Keratinocyte (primary cell): ENCODE results near the gene ACSL6. TPM values are rescaled to one million over a fixed set of nuclear protein-coding genes. Genes with fewer than 3 reads are reported as not detected.

Experiments
- DNase-seq: peaks from one replicate; pipeline ENCODE4 v3.0.0-alpha.2; 2011; ENCODE audit warnings: low read depth, missing footprints, low spot score
- FAIRE-seq: peaks from 2 replicates; lab custom pipeline; 2011; peaks lifted over from hg19 to GRCh38; lab: Jason Lieb, UNC
- H2AFZ ChIP-seq: 2 replicates; pipeline ENCODE4 v1.6.0; 2012; ENCODE audit warnings: low read length, control low read depth, inconsistent platforms; ENCODE audit not compliant: control insufficient read depth
- H3K27ac ChIP-seq: 2 replicates; pipeline ENCODE4 v1.5.1; 2011; ENCODE audit warnings: low read length; ENCODE audit not compliant: control insufficient read depth, insufficient read depth
- H3K27me3 ChIP-seq: 3 replicates; pipeline ENCODE4 v1.6.0; 2011; ENCODE audit warnings: low read length; ENCODE audit not compliant: control insufficient read depth, insufficient read depth; ENCODE audit errors: extremely low read depth
- H3K36me3 ChIP-seq, 2 experiments: 2 replicates in 1 of 2; 3 replicates in 1 of 2; pipeline ENCODE4 v1.5.1; 2011; ENCODE audit warnings: low read length in 2 of 2, mild to moderate bottlenecking in 1 of 2; ENCODE audit not compliant: control insufficient read depth in 2 of 2, insufficient read depth in 2 of 2; ENCODE audit errors: extremely low read depth in 1 of 2
- H3K4me1 ChIP-seq: 3 replicates; pipeline ENCODE4 v1.5.1; 2011; ENCODE audit warnings: low read length; ENCODE audit not compliant: control insufficient read depth, insufficient read depth; ENCODE audit errors: extremely low read depth
- H3K4me2 ChIP-seq: 3 replicates; pipeline ENCODE4 v1.6.0; 2011; ENCODE audit warnings: low read depth, low read length; ENCODE audit not compliant: control insufficient read depth, insufficient read depth; ENCODE audit errors: extremely low read depth
- H3K4me3 ChIP-seq, 3 experiments: fragments of 200-600 bp in 1 of 3; sonication (generic) in 1 of 3; 2 replicates in 2 of 3; 3 replicates in 1 of 3; pipeline ENCODE4 v1.5.1; 2011 to 2016; ENCODE audit warnings: low read length in 3 of 3, mild to moderate bottlenecking in 3 of 3, control low read depth in 2 of 3, inconsistent platforms in 1 of 3, low read depth in 1 of 3, mixed read lengths in 1 of 3, mixed run types in 1 of 3, moderate library complexity in 1 of 3; ENCODE audit not compliant: control insufficient read depth in 2 of 3, insufficient read depth in 2 of 3; ENCODE audit errors: extremely low read depth in 1 of 3
- H3K79me2 ChIP-seq: 2 replicates; pipeline ENCODE4 v1.6.0; 2012; ENCODE audit warnings: low read length; ENCODE audit not compliant: control insufficient read depth, insufficient read depth
- H3K9ac ChIP-seq: 3 replicates; pipeline ENCODE4 v1.6.0; 2011; ENCODE audit warnings: low read length; ENCODE audit not compliant: control insufficient read depth, insufficient read depth; ENCODE audit errors: extremely low read depth
- H3K9me1 ChIP-seq: 3 replicates; pipeline ENCODE4 v1.6.0; 2011; ENCODE audit warnings: low read length; ENCODE audit not compliant: control insufficient read depth, insufficient read depth; ENCODE audit errors: extremely low read depth
- H3K9me3 ChIP-seq: 2 replicates; pipeline ENCODE4 v1.5.1; 2012; ENCODE audit warnings: low read depth, low read length; ENCODE audit not compliant: control insufficient read depth
- H4K20me1 ChIP-seq: 3 replicates; pipeline ENCODE4 v1.6.0; 2011; ENCODE audit warnings: low read length; ENCODE audit not compliant: control insufficient read depth, insufficient read depth; ENCODE audit errors: extremely low read depth
- EZH2 ChIP-seq: IDR thresholded peaks from one replicate; pipeline ENCODE4 v1.6.1; 2012; ENCODE audit warnings: inconsistent platforms, mild to moderate bottlenecking, low read length, moderate library complexity
- dilution Hi-C: fragments of 300-500 bp; cut with MboI; formaldehyde crosslinking; loops from one replicate; pipeline ENCODE4 v1.7.0; 2020; ENCODE audit warnings: low sequenced_read_pairs; ENCODE audit not compliant: extremely low pct_ligation_motif_present
- polyA plus RNA-seq, 5 experiments: library from polyadenylated mRNA; depleted of rRNA in 3 of 5; stranded (reverse) in 3 of 5; stranded (forward) in 1 of 5; unstranded in 1 of 5; fragments of >200 nt; gene quantifications; 1 replicate in 1 of 5; 2 replicates in 3 of 5; 3 replicates in 1 of 5; pipeline versions ENCODE4 v1.2.1 to v1.2.3, GENCODE V29; 2011 to 2012; ENCODE audit warnings: missing spikeins in 2 of 5, low read depth in 1 of 5, low replicate concordance in 1 of 5
- TF ChIP-seq, protein P1 (sequence below), 3 experiments: IDR thresholded peaks in 1 of 3; conservative IDR thresholded peaks in 1 of 3; optimal IDR thresholded peaks in 1 of 3; 2 replicates in 2 of 3; 3 replicates in 1 of 3; pipeline versions ENCODE3 to v1.5.1; 2011; ENCODE audit warnings: low read length in 3 of 3, mild to moderate bottlenecking in 3 of 3, moderate library complexity in 2 of 3, control low read depth in 1 of 3, inconsistent platforms in 1 of 3; ENCODE audit not compliant: insufficient read depth in 2 of 3; ENCODE audit errors: extremely low read depth in 1 of 3

ACSL6 gene
- polyA plus RNA-seq, 1 donor (not counting 4 experiments of a cell fraction or from before 2014, with no cell fraction given): 0.18 TPM

DNA sequence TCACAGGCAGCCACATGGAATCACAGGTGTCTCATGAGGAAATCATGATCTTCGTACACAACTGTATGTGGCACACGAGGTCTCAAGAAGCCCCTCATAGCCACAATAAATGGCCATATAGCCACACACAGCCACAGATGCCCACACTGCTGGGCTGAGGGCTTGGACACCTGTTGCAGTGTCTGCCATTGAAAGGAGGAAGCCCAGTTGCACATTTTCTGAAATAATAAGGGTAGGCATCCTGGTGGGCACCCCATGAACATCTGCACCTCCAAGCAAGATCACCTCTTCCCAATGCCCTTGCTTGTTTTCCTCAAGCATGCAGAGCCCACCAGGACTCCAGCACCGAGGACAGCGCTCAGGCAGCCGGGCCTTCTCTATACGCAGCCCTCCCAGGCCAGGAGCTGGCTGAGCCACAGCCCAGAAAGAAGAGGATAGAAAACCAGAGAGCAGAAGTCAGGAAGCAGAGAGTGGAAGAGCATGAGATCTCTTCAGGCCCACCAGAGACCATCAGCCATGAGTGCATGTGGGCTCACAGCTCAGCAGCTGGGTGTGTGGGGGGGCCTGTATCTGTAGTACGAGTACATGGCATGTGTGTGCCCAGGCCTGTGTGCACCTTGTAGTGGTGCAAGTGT, 1.0 kb upstream of the ACSL6 start:
- Histone ChIP-seq H3K27ac (no peak overlapping the region), H3K36me3 (no peaks in the 10 kb centered on the region), H3K27me3 (peaks cover 24% of the 10 kb centered on the region), H2AFZ (no peak overlapping the region), H3K4me2 (peak overlapping the region; percentile 71), H3K4me3 (no peak overlapping the region), H4K20me1 (no peaks in the 10 kb centered on the region), H3K9me3 (no peaks in the 10 kb centered on the region), H3K4me1 (peaks cover 25% of the 10 kb centered on the region), H3K9me1 (no peaks in the 10 kb centered on the region), H3K79me2 (no peaks in the 10 kb centered on the region), H3K9ac (no peak overlapping the region)
- TF ChIP-seq EZH2: peak; percentile 17
- TF ChIP-seq, protein P1, sequence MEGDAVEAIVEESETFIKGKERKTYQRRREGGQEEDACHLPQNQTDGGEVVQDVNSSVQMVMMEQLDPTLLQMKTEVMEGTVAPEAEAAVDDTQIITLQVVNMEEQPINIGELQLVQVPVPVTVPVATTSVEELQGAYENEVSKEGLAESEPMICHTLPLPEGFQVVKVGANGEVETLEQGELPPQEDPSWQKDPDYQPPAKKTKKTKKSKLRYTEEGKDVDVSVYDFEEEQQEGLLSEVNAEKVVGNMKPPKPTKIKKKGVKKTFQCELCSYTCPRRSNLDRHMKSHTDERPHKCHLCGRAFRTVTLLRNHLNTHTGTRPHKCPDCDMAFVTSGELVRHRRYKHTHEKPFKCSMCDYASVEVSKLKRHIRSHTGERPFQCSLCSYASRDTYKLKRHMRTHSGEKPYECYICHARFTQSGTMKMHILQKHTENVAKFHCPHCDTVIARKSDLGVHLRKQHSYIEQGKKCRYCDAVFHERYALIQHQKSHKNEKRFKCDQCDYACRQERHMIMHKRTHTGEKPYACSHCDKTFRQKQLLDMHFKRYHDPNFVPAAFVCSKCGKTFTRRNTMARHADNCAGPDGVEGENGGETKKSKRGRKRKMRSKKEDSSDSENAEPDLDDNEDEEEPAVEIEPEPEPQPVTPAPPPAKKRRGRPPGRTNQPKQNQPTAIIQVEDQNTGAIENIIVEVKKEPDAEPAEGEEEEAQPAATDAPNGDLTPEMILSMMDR (optimal IDR thresholded peaks at IDR 0.05 in 1 of 3, IDR thresholded peaks at IDR 0.05 in 1 of 3, conservative IDR thresholded peaks at IDR 0.05 in 1 of 3; ENCODE audit: extremely low read depth in 1 of 3, insufficient read depth in 2 of 3, low read length in 3 of 3): no peak
- DNase-seq (no peak), FAIRE-seq (no peak)
- dilution Hi-C loops: no loop called here

DNA sequence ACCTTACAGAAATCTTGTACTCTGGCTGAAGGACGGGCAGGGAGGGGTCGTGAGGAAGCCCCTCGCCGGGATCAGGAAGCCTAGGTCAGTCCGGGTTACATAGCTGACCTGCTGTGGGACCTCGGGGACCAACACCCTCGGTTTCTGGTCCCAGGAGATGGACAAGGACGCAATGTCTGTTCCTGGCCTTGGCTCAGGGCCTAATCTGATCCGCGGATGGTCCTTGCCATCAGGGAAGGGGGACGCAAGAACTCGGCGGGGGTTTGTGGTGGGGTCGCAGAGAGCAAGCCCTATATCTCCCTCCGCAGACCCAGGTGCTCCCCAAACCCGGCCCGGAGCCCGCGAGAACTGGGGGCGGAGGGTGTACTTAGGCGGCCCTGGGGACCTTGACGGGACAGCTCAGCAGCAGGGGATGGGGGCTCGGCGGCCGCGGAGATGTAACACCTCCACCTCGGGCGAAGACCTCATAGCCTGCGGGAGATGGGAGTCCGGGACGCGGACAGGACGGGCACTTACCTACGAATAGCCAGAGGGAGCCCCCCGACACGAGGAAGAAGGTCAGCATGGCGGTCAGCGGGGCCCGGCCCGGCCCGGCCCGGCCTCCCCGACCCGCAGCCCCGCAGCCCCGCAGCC, 353 bp downstream of the ACSL6 start:
- TF ChIP-seq EZH2: peak; percentile 65
- TF ChIP-seq, protein P1 (optimal IDR thresholded peaks at IDR 0.05 in 1 of 3, IDR thresholded peaks at IDR 0.05 in 1 of 3, conservative IDR thresholded peaks at IDR 0.05 in 1 of 3; ENCODE audit: extremely low read depth in 1 of 3, insufficient read depth in 2 of 3, low read length in 3 of 3): no peak
- Histone ChIP-seq H3K4me2 (peak overlapping the region; percentile 71), H3K4me3 (peak overlapping the region; percentile 42 to 50 (median 47)), H3K9me1 (no peaks in the 10 kb centered on the region), H3K27me3 (peaks cover 18% of the 10 kb centered on the region), H4K20me1 (no peaks in the 10 kb centered on the region), H3K4me1 (peaks cover 25% of the 10 kb centered on the region), H3K36me3 (no peaks in the 10 kb centered on the region), H2AFZ (no peak overlapping the region), H3K79me2 (no peaks in the 10 kb centered on the region), H3K27ac (no peak overlapping the region), H3K9me3 (no peaks in the 10 kb centered on the region), H3K9ac (no peak overlapping the region)
- no peak for DNase-seq
- dilution Hi-C loops: no loop called here
- FAIRE-seq: no peak
